Thoracic aorta (tissue), 2 donors: Measurements from ENCODE around the gene DYRK1A. TPM values are rescaled to one million over a fixed set of nuclear protein-coding genes. Genes with fewer than 3 reads are reported as not detected.

Experiments used
- ATAC-seq: fragments of 150-250 bp; one replicate; pipeline ENCODE4 v1.8.0; 2017; ENCODE audit warnings: low read depth; ENCODE audit not compliant: insufficient number of reproducible peaks, low FRiP score
- DNase-seq: peaks from one replicate; pipeline ENCODE4 v3.0.0-alpha.2; 2020; ENCODE audit warnings: low spot score
- H3K27ac ChIP-seq, 2 donors: fragments of 200-600 bp; sonication (generic); 1 replicate in 1 of 2; 2 replicates in 1 of 2; pipeline ENCODE4 v1.5.1; 2016; ENCODE audit warnings: mild to moderate bottlenecking in 2 of 2, moderate library complexity in 2 of 2
- H3K27me3 ChIP-seq: fragments of 200-600 bp; sonication (generic); replicated peaks from 2 replicates; pipeline ENCODE4 v1.6.0; 2016; ENCODE audit warnings: mild to moderate bottlenecking; ENCODE audit not compliant: insufficient read depth
- H3K36me3 ChIP-seq: fragments of 200-600 bp; sonication (generic); one replicate; pipeline ENCODE4 v1.5.1; 2016
- H3K4me1 ChIP-seq, 2 donors: fragments of 200-600 bp; sonication (generic); 1 replicate in 1 of 2; 2 replicates in 1 of 2; pipeline versions ENCODE4 v1.5.1 to v1.6.0; 2016; ENCODE audit warnings: low read depth in 2 of 2, mild to moderate bottlenecking in 1 of 2; ENCODE audit not compliant: control insufficient read depth in 1 of 2
- H3K4me3 ChIP-seq: fragments of 200-600 bp; sonication (generic); 2 replicates; pipeline ENCODE4 v1.5.1; 2016; ENCODE audit warnings: mild to moderate bottlenecking
- H3K9me3 ChIP-seq: fragments of 200-600 bp; sonication (generic); 2 replicates; pipeline ENCODE4 v1.5.1; 2016
- total RNA-seq, 2 donors: library from RNA; depleted of rRNA; stranded (reverse); fragments of >200 nt; gene quantifications; one replicate each; pipeline versions ENCODE4 v1.1.0 to v1.2.3, GENCODE V29; 2016
- TF ChIP-seq, protein P1 (sequence below): fragments of 200-600 bp; sonication (generic); IDR thresholded peaks from one replicate; pipeline ENCODE4 v1.5.1; 2019; ENCODE audit warnings: antibody characterized with exemption

Gene DYRK1A
- total RNA-seq, 2 donors from 2014 or later: 77.2 to 93.8 TPM

DNA sequence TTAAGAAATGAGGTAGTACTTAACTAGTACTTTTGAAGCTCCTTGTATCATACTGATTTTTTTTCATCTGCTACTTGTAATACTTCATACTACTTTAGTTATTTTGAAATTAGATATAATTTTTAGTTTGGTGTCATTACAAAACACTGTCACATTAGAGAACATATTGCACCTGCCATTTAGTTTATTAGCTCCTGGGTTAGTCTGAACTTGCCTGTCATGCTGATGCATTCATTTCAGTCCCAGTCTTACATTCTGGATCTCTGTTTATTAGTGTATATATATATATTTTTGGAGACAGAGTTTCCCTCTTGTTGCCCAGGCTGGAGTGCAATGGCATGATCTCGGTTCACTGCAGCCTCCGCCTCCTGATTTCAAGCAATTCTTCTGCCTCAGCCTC, 50.3 kb downstream of the DYRK1A start:
- H3K4me3 ChIP-seq: no peak overlapping the region
- no peaks in the 10 kb centered on the region for H3K9me3 ChIP-seq
- H3K4me1 ChIP-seq: peaks cover 61 to 62% of the 10 kb centered on the region in 2 donors
- TF ChIP-seq, protein P1, sequence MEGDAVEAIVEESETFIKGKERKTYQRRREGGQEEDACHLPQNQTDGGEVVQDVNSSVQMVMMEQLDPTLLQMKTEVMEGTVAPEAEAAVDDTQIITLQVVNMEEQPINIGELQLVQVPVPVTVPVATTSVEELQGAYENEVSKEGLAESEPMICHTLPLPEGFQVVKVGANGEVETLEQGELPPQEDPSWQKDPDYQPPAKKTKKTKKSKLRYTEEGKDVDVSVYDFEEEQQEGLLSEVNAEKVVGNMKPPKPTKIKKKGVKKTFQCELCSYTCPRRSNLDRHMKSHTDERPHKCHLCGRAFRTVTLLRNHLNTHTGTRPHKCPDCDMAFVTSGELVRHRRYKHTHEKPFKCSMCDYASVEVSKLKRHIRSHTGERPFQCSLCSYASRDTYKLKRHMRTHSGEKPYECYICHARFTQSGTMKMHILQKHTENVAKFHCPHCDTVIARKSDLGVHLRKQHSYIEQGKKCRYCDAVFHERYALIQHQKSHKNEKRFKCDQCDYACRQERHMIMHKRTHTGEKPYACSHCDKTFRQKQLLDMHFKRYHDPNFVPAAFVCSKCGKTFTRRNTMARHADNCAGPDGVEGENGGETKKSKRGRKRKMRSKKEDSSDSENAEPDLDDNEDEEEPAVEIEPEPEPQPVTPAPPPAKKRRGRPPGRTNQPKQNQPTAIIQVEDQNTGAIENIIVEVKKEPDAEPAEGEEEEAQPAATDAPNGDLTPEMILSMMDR: no peak
- no peak overlapping the region for H3K27ac ChIP-seq
- ATAC-seq: no peak
- H3K36me3 ChIP-seq: no peaks in the 10 kb centered on the region
- DNase-seq: no peak
- H3K27me3 ChIP-seq: no peaks in the 10 kb centered on the region

DNA sequence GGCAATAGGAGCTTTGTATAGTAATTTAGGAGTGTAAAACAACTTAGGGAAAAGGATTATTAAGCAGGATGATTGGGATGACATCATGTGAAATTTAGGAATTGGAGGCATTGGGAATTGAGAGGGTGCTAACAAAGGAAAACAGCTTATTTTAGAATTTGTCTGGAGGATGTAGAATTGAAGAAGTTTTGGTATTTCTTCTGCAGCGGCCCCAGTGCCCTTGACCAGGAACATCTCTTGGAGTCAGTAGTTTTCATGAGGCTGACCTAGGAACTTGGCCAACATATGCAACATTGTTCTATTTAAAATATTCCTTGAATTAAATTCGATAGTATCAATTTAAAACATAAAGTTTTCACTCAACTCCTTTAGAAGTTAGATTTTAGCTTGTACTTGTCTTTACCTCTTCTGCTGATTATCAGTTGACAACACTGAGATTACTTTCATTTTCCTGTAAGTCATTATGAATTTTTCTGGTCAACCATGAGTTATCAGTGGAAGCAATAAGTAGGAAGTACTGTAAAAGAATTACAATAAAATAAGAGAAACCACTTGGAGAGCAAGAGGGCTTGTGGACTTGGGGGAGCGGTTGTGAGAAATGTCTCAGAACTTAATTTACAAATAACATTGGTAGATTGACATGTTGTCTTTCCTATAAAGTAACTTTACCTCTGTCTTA, 52.8 kb downstream of the DYRK1A start:
- TF ChIP-seq, protein P1: no peak
- Histone ChIP-seq H3K4me1 (peaks cover 40 to 52% of the 10 kb centered on the region in 2 donors), H3K9me3 (no peaks in the 10 kb centered on the region)

DNA sequence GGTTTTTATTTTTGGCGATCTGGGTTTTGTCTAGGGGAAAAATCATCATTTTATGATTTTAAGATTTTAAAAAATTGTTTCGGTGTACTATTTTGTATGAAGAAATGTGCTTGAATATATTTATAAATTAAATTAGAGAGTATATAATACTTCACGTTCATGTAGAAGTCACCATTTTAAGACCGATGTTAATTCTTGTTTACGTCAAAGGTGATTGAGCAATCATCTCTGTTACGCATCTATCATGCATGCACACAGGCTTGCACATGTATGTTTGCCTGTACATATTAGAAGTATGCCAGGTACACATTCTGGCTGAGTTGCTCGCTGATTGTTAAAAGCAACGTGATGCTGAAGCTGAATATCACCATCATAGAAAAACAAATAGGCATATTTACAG, 54.7 kb downstream of the DYRK1A start:
- Histone ChIP-seq H3K4me3 (no peak overlapping the region), H3K9me3 (no peaks in the 10 kb centered on the region), H3K27ac (no peak overlapping the region), H3K27me3 (no peaks in the 10 kb centered on the region), H3K4me1 (peaks cover 38 to 45% of the 10 kb centered on the region in 2 donors), H3K36me3 (no peaks in the 10 kb centered on the region)
- ATAC-seq: no peak
- DNase-seq: no peak
- TF ChIP-seq, protein P1: no peak

More for the DNA sequence above, 52.8 kb downstream of the DYRK1A start:
- DNase-seq (no peak), ATAC-seq (no peak)
- no peaks in the 10 kb centered on the region for H3K27me3 ChIP-seq
- H3K27ac ChIP-seq: no peak overlapping the region
- no peak overlapping the region for H3K4me3 ChIP-seq
- no peaks in the 10 kb centered on the region for H3K36me3 ChIP-seq

DNA sequence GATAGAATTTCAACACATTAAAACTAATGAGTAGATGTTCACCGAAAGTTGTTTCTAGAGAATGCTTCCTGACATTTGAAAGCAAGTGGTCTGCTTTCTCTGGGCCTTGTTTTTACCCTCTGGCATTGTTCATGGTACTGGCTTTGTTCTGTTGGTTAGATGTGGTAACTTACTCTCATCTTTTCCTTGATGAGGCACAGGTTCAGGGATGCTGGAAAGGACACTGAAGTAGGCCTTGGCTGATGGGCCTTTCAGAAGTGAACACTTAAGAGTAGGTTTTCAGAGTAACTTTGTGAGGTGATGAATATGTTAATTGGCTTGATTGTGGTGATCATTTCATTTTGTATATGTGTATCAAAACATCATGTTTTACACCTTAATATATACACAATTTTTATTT, 55.8 kb downstream of the DYRK1A start:
- H3K4me3 ChIP-seq: no peak overlapping the region
- ATAC-seq (no peak), DNase-seq (no peak)
- H3K4me1 ChIP-seq: peaks cover 35 to 37% of the 10 kb centered on the region in 2 donors
- no peaks in the 10 kb centered on the region for H3K27me3 ChIP-seq
- H3K9me3 ChIP-seq: no peaks in the 10 kb centered on the region
- H3K36me3 ChIP-seq: no peaks in the 10 kb centered on the region
- TF ChIP-seq, protein P1: no peak
- no peak overlapping the region for H3K27ac ChIP-seq

DNA sequence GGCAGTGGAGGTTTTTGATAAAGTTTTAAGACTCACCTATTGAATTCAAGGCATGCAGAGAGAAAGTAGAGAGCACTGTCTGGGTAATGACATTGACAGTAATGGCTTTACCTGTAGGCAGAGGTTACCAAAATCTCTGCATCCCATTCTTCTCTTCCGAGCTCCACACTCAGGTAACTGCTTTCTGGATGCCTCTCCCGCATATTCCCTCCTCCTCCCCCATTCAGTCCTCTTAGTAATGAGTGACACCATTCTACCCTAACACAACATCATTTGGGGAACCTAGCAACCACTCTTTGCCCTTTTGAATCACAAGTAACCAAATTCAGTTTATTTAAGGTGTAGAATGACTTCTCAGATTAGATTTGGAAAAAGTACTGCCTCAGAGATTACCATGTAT, 56.5 kb downstream of the DYRK1A start:
- no peak overlapping the region for H3K27ac ChIP-seq
- ATAC-seq (no peak), DNase-seq (no peak)
- H3K4me3 ChIP-seq: no peak overlapping the region
- no peaks in the 10 kb centered on the region for H3K36me3 ChIP-seq
- no peaks in the 10 kb centered on the region for H3K27me3 ChIP-seq
- TF ChIP-seq, protein P1: no peak
- H3K4me1 ChIP-seq: peaks cover 33 to 37% of the 10 kb centered on the region in 2 donors
- no peaks in the 10 kb centered on the region for H3K9me3 ChIP-seq
